ENCODE measurements around the gene CREB5. TPM values are rescaled to one million over a fixed set of nuclear protein-coding genes. Genes with fewer than 3 reads are reported as not detected.

CREB5 gene
- total and polyA plus RNA-seq, 8 donors, result 2.5 to 11.5 (median 3.6) TPM

GRCh38 chr7:28872226-28872625 lies 459.9 kb downstream of the CREB5 start:
- no peaks in the 10 kb centered on the region for H3K27me3 ChIP-seq
- FAIRE-seq (no peak), ATAC-seq (no peak), DNase-seq (no peak)
- no peak for TF ChIP-seq CTCF (IDR thresholded peaks at IDR 0.05)
- 75 to 80% methylated on average over 4 of the region's 4 CpGs for WGBS, 2 donors
- intact Hi-C loops (cut with DNase I), result no loop called here
- H3K27ac ChIP-seq, result no peak overlapping the region
- no peaks in the 10 kb centered on the region for H3K9me3 ChIP-seq
- no peak overlapping the region for H3K4me3 ChIP-seq
- no peaks in the 10 kb centered on the region for H3K4me1 ChIP-seq
- H3K36me3 ChIP-seq, result no peaks in the 10 kb centered on the region

- no peak overlapping the region for H3K27ac ChIP-seq
- H3K27me3 ChIP-seq, result no peaks in the 10 kb centered on the region
- 63 to 65% methylated on average over 3 of the region's 3 CpGs for WGBS, 2 donors
- FAIRE-seq (no peak), DNase-seq (no peak), ATAC-seq (no peak)
- intact Hi-C loops (cut with DNase I), result no loop called here
- H3K4me3 ChIP-seq, result no peak overlapping the region
- no peaks in the 10 kb centered on the region for H3K36me3 ChIP-seq
- H3K4me1 ChIP-seq, result no peaks in the 10 kb centered on the region
- H3K9me3 ChIP-seq, result no peaks in the 10 kb centered on the region
- TF ChIP-seq CTCF (IDR thresholded peaks at IDR 0.05), result no peak
These were observed 461.0 kb downstream of the CREB5 start for GRCh38 chr7:28873365-28873764.

- Histone ChIP-seq H3K4me1 (no peaks in the 10 kb centered on the region), H3K27ac (no peak overlapping the region), H3K27me3 (no peaks in the 10 kb centered on the region), H3K36me3 (no peaks in the 10 kb centered on the region), H3K4me3 (no peak overlapping the region), H3K9me3 (no peaks in the 10 kb centered on the region)
- WGBS, 2 donors, result 53 to 59% methylated on average over 1 of the region's 1 CpG
- intact Hi-C loops (cut with DNase I), result no loop called here
- TF ChIP-seq CTCF (IDR thresholded peaks at IDR 0.05), result no peak
- ATAC-seq (no peak), DNase-seq (no peak), FAIRE-seq (no peak)
These were observed 461.7 kb downstream of the CREB5 start for GRCh38 chr7:28874001-28874400.

Other genes starting within 250 kb of the CREB5 start
- gene JAZF1, start 231.7 kb upstream of the CREB5 start, total RNA-seq, result 10 to 100 TPM in 2 of 6 donors, 1 to 10 TPM in 4; 4.3 to 13.9 (median 6.0) TPM
- 10 to 100 TPM in 1 of 2 donors, 1 to 10 TPM in 1; 4.0 to 13.1 TPM for gene JAZF1, start 231.7 kb upstream of the CREB5 start, polyA plus RNA-seq

Data from pancreas (tissue), 10 donors.